ENCODE data around the gene AMFR.

The AMFR gene

GRCh38 chr16:56425439-56425832 is at the start of gene AMFR:
AMFR (minus strand) TSS chr16:56425545; CDS start chr16:56425327, 218 bp downstream.
- peak; percentile 61 for DNase-seq (ENCODE audit: low spot score)

GRCh38 chr16:56470666-56471065 is 45.3 kb upstream of the AMFR start:
- DNase-seq (ENCODE audit: low spot score): no peak

- DNase-seq (ENCODE audit: low spot score): no peak
These were observed 44.9 kb upstream of the AMFR start for GRCh38 chr16:56470232-56470631.

GRCh38 chr16:56469748-56470147 is 44.4 kb upstream of the AMFR start:
- DNase-seq (ENCODE audit: low spot score): no peak

GRCh38 chr16:56468800-56469199 is 43.5 kb upstream of the AMFR start:
- DNase-seq (ENCODE audit: low spot score): no peak

GRCh38 chr16:56466344-56466743 is 41.0 kb upstream of the AMFR start:
- DNase-seq (ENCODE audit: low spot score): no peak

- no peak for DNase-seq (ENCODE audit: low spot score)
These were observed 37.8 kb upstream of the AMFR start for GRCh38 chr16:56463153-56463552.

GRCh38 chr16:56462064-56462796 is 36.9 kb upstream of the AMFR start:
- DNase-seq (ENCODE audit: low spot score): no peak

GRCh38 chr16:56460101-56460500 is 34.8 kb upstream of the AMFR start:
- no peak for DNase-seq (ENCODE audit: low spot score)

GRCh38 chr16:56457927-56458470 is 32.7 kb upstream of the AMFR start:
- DNase-seq (ENCODE audit: low spot score): no peak

GRCh38 chr16:56451753-56452689 is 26.7 kb upstream of the AMFR start:
- peak; percentile 22 for DNase-seq (ENCODE audit: low spot score)

- DNase-seq (ENCODE audit: low spot score): peak; percentile 97
These were observed 25.8 kb upstream of the AMFR start, which contains the start of the genes NUDT21 and OGFOD1 for GRCh38 chr16:56450986-56451752. NUDT21 (minus strand) TSS chr16:56451332; CDS start chr16:56451202, 130 bp downstream. OGFOD1 (plus strand) TSS chr16:56451554; CDS start chr16:56451613, 59 bp downstream.

- DNase-seq (ENCODE audit: low spot score): peak; percentile 47
These were observed 25.1 kb upstream of the AMFR start for GRCh38 chr16:56450275-56450985.

- no peak for DNase-seq (ENCODE audit: low spot score)
These were observed 22.7 kb upstream of the AMFR start for GRCh38 chr16:56448005-56448404.

GRCh38 chr16:56447286-56447685 is 21.9 kb upstream of the AMFR start:
- peak; percentile 40 for DNase-seq (ENCODE audit: low spot score)

- no peak for DNase-seq (ENCODE audit: low spot score)
These were observed 12.7 kb upstream of the AMFR start for GRCh38 chr16:56438038-56438437.

- no peak for DNase-seq (ENCODE audit: low spot score)
These were observed 10.9 kb upstream of the AMFR start for GRCh38 chr16:56436258-56436657.

- no peak for DNase-seq (ENCODE audit: low spot score)
These were observed 2.7 kb upstream of the AMFR start for GRCh38 chr16:56428091-56428490.

- no peak for DNase-seq (ENCODE audit: low spot score)
These were observed 1.2 kb upstream of the AMFR start for GRCh38 chr16:56426585-56426984.

GRCh38 chr16:56424791-56425438 is 430 bp downstream of the AMFR start:
- DNase-seq (ENCODE audit: low spot score): no peak

- DNase-seq (ENCODE audit: low spot score): no peak
These were observed 961 bp downstream of the AMFR start for GRCh38 chr16:56424404-56424764.

Data from activated CD4-positive, alpha-beta T cell treated with anti-CD3 and anti-CD28 coated beads, Interleukin-2, Interleukin-4, amounts not matched to agents 100 ng/mL and 50 ng/mL, durations not matched to agents 16 hours and 8 hours (primary cell).